ENCODE measurements around the gene TRPT1.

DNA sequence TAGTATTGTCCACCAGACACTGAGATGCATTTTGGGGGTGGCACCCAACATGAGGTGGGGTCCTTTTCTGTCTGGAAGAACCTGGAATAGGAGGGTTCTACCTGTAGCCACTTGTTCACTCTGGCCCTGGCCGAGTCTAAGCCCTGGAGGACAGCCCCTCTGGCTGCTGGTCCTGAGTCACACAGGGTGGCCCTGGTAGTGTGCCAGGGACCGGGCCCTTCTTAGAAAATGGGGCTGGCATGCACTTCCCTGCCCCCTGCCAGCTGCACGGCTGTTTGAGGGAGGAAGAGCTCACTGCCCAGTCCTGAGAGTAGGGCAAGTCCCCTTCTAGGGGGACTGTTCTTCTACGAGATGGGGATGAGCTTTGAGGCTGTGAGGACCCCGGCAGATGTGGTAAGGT lies 27.5 kb upstream of the TRPT1 start:
- TF ChIP-seq POLR2AphosphoS5 (IDR thresholded peaks at IDR 0.05; ENCODE audit: low read depth) (no peak), GABPA (IDR thresholded peaks at IDR 0.05; ENCODE audit: low read depth) (no peak), SPI1 (IDR thresholded peaks at IDR 0.05; ENCODE audit: borderline replicate concordance, low read depth) (no peak)
- TF ChIP-seq, protein P1, sequence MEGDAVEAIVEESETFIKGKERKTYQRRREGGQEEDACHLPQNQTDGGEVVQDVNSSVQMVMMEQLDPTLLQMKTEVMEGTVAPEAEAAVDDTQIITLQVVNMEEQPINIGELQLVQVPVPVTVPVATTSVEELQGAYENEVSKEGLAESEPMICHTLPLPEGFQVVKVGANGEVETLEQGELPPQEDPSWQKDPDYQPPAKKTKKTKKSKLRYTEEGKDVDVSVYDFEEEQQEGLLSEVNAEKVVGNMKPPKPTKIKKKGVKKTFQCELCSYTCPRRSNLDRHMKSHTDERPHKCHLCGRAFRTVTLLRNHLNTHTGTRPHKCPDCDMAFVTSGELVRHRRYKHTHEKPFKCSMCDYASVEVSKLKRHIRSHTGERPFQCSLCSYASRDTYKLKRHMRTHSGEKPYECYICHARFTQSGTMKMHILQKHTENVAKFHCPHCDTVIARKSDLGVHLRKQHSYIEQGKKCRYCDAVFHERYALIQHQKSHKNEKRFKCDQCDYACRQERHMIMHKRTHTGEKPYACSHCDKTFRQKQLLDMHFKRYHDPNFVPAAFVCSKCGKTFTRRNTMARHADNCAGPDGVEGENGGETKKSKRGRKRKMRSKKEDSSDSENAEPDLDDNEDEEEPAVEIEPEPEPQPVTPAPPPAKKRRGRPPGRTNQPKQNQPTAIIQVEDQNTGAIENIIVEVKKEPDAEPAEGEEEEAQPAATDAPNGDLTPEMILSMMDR (IDR thresholded peaks at IDR 0.05; ENCODE audit: insufficient read depth, low read length), result no peak

Measured in HL-60 (cell line).